ENCODE data around the gene UBE2M.
"Not testable (repeated sequence)": the region's sequence is repeated elsewhere in the genome, so short reads cannot be mapped to it uniquely, and the experiment has no call there.

Gene UBE2M

GRCh38 chr19:58558066-58558622 is at the start of gene UBE2M:
Gene UBE2M (minus strand): TSS chr19:58558611. CDS start chr19:58558381, 230 bp downstream.
- peak within 1 kb of the TSS; percentile 91 to 99 for H3K27ac ChIP-seq
- no peak for TF ChIP-seq CTCF (IDR thresholded peaks at IDR 0.05)
- peak within 1 kb of the TSS; percentile 70 for H3K4me3 ChIP-seq
- peak; percentile 87 for DNase-seq (ENCODE audit: low spot score)

DNA sequence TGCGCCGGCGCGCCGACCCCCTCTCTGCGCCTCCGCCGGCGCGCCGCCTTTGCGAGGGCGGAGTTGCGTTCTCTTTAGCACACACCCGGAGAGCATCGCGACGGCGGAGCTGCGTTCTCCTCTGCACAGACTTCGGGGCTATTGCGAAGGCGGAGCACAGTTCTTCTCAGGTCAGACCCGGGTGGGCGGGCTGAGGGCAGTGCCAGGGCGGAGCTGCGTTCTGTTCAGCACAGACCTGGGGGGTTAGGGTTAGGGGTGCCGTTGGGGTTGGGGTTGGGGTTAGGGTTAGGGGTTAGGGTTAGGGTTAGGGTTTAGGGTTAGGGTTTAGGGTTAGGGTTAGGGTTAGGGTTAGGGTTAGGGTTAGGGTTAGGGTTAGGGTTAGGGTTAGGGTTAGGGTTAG is 48.8 kb upstream of the UBE2M start:
- DNase-seq (ENCODE audit: low spot score) = peak; percentile 72
- H3K27ac ChIP-seq, H3K4me3 ChIP-seq: not testable (repeated sequence)

DNA sequence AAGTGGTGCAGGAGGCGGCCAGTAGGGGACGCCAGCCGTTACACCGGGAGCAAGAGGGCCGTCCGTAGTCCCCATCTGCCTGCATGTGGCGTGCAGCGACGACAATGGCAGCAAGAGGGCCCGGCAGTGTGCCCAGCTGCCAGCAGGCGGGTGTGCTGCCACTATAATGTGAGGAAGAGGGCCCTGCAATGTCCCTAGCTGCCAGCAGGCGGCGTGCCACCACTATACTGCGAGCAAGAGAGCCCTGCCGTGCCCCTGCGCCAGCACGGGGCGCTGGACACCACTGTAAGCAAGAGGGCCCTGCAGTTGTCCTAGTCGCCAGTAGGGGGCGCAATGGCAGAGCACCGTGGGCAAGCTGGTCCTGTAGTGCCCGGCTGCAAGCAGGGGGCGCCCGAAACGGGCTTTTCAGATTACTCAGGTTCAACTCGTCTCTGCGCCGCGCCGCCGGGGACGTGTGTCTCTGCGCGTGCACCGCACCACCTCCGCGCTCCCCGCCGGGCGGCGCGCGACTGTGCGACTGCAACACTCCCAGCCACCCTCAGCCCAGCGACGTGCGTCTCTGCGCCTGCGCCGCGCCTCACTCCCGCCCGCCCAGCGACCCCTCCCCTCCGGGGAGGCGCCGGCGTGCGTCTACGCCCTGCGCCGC is 48.0 kb upstream of the UBE2M start:
- H3K4me3 ChIP-seq, H3K27ac ChIP-seq: not testable (repeated sequence)
- peak; percentile 49 for DNase-seq (ENCODE audit: low spot score)

- Histone ChIP-seq H3K27ac (no peak overlapping the region), H3K4me3 (no peak overlapping the region)
- TF ChIP-seq CTCF (IDR thresholded peaks at IDR 0.05) = no peak
- peak; percentile 62 for DNase-seq (ENCODE audit: low spot score)
Observed at GRCh38 chr19:58586133-58586765, 27.8 kb upstream of the UBE2M start.

- no peak for TF ChIP-seq CTCF (IDR thresholded peaks at IDR 0.05)
- DNase-seq (ENCODE audit: low spot score) = peak; percentile 4
- no peak overlapping the region for H3K4me3 ChIP-seq
- H3K27ac ChIP-seq = no peak overlapping the region
Observed at GRCh38 chr19:58585442-58586132, 27.2 kb upstream of the UBE2M start.

DNA sequence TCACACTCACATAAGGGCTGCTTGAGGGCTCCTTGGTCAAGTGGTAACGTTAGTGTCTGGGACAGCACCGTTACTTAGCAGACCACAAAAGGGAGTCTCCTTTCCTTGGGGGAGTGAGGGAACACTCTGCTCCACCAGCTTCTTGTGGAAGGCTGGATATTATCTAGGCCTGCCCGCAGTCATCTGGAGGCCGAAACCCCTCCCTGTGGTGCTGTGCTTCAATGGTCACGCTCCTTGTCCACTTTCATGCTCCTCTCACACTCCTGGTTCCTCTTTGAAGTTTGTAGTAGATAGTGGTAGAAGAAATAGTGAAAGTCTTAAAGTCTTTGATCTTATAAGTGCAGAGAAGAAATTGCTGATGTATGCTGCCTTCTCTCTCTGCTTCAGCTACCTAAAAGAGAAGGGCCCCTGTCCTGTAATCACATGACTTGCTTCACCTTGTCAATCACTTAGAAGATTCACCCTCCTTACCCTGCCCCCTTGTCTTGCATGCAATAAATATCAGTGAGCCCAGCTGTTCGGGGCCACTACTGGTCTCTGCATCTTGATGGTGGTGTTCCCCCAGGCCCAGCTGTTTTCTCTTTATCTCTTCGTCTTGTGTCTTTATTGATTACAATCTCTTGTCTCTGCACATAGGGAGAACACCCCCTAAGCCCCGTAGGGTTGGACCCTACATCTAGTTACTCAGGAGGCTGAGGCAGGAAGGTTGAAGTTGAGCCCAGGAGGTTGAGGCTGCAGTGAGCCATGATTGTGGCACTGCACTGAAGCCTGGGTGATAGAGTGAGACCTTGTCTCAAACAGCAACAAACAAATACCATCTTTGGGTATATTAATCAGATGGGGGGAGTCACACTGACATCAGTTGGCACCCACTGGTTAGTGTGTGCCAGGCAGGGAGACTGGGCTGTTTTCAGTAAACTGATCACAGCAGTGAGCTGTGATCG is 26.4 kb upstream of the UBE2M start:
- no peak for TF ChIP-seq CTCF (IDR thresholded peaks at IDR 0.05)
- no peak overlapping the region for H3K4me3 ChIP-seq
- DNase-seq (ENCODE audit: low spot score) = peak; percentile 41
- H3K27ac ChIP-seq = no peak overlapping the region

DNA sequence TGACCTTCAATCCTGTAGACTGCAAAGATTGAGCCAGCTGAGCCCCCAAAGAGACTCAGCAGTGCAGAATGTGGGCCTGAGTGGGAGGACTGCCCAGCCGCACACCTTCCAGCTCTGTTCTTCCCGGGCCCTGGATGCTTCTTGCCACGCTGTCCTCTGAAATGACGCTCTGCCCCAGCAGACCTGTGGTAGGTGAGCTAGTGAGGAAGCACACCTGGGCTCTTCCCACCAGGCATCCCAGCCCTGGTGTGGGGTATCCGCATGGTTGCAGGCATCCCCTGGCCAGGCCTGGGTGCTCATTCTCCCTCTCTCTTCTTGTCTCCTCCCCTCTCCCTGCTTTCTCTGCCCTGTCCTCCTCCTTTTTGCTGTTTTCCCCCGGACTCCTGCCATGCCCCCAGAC is 24.6 kb upstream of the UBE2M start:
- Histone ChIP-seq H3K4me3 (no peak overlapping the region), H3K27ac (no peak overlapping the region)
- peak; percentile 68 for DNase-seq (ENCODE audit: low spot score)
- TF ChIP-seq CTCF (IDR thresholded peaks at IDR 0.05) = no peak

All from coronary artery (tissue), 2 donors.